ENCODE data around the gene SERPINB11.

DNA sequence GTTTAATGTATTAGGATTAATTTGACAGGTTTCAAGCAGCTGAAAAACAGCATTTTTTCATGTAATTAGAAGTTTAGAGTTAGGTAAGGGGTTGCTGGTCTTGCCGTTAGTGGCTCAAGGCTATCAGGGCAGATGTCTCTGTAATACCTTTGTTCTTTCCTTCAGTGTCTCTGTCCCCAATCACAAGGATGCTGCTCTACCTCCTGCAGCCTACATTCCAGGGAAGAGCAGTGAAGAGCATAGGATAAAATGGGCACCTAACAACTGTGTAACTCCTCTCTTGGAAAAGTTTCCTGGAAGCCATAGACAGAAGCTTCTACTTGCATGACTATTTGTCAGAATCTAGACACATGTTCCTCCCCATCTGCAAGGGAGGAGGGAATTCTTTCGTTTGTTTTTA is 63.1 kb downstream of the SERPINB11 start:
- TF ChIP-seq TOX (CRISPR knock-in tag; IDR thresholded peaks at IDR 0.05; ENCODE audit: borderline replicate concordance), result no peak
- TF ChIP-seq PATZ1 (CRISPR knock-in tag; IDR thresholded peaks at IDR 0.05; ENCODE audit: borderline replicate concordance), result no peak
- no peak for TF ChIP-seq RARB (CRISPR knock-in tag; IDR thresholded peaks at IDR 0.05)
- TF ChIP-seq, protein P1, sequence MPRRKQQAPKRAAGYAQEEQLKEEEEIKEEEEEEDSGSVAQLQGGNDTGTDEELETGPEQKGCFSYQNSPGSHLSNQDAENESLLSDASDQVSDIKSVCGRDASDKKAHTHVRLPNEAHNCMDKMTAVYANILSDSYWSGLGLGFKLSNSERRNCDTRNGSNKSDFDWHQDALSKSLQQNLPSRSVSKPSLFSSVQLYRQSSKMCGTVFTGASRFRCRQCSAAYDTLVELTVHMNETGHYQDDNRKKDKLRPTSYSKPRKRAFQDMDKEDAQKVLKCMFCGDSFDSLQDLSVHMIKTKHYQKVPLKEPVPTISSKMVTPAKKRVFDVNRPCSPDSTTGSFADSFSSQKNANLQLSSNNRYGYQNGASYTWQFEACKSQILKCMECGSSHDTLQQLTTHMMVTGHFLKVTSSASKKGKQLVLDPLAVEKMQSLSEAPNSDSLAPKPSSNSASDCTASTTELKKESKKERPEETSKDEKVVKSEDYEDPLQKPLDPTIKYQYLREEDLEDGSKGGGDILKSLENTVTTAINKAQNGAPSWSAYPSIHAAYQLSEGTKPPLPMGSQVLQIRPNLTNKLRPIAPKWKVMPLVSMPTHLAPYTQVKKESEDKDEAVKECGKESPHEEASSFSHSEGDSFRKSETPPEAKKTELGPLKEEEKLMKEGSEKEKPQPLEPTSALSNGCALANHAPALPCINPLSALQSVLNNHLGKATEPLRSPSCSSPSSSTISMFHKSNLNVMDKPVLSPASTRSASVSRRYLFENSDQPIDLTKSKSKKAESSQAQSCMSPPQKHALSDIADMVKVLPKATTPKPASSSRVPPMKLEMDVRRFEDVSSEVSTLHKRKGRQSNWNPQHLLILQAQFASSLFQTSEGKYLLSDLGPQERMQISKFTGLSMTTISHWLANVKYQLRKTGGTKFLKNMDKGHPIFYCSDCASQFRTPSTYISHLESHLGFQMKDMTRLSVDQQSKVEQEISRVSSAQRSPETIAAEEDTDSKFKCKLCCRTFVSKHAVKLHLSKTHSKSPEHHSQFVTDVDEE (CRISPR knock-in tag; IDR thresholded peaks at IDR 0.05), result no peak
- TF ChIP-seq POU6F1 (CRISPR knock-in tag; IDR thresholded peaks at IDR 0.05; ENCODE audit: borderline replicate concordance, low read depth), result no peak
- no peak for TF ChIP-seq ARNTL (CRISPR knock-in tag; IDR thresholded peaks at IDR 0.05; ENCODE audit: borderline replicate concordance, low read depth)
- no peak for TF ChIP-seq ZC3H10 (CRISPR knock-in tag; IDR thresholded peaks at IDR 0.05)

Data from SK-N-SH treated with all-trans-retinoic acid at 6 μM for 48 hours (cell line).